GM18858 (cell line): ENCODE measurements around the gene DDC.
A peak's percentile ranks its signal among the peaks of the same experiment; 100 is the strongest.

ENCODE experiments used
- ATAC-seq: cut with Tn5 transposase; IDR thresholded peaks from one replicate; pipeline ENCODE4 v1.9.1; 2021; ENCODE audit not compliant: unreplicated experiment

The DDC gene

GRCh38 chr7:50491943-50492342, 73.3 kb downstream of the DDC start:
- no peak for ATAC-seq

- ATAC-seq = no peak
Observed at GRCh38 chr7:50491209-50491608, 74.0 kb downstream of the DDC start.

GRCh38 chr7:50488379-50488778, 76.8 kb downstream of the DDC start:
- no peak for ATAC-seq

- ATAC-seq = no peak
Observed at GRCh38 chr7:50486512-50486911, 78.7 kb downstream of the DDC start.

- no peak for ATAC-seq
Observed at GRCh38 chr7:50481867-50482266, 83.3 kb downstream of the DDC start.

GRCh38 chr7:50480797-50481196, 84.4 kb downstream of the DDC start:
- no peak for ATAC-seq

- no peak for ATAC-seq
Observed at GRCh38 chr7:50479743-50480517, 85.3 kb downstream of the DDC start.

GRCh38 chr7:50477640-50478039, 87.6 kb downstream of the DDC start:
- no peak for ATAC-seq

- no peak for ATAC-seq
Observed at GRCh38 chr7:50476953-50477625, 88.1 kb downstream of the DDC start.

- no peak for ATAC-seq
Observed at GRCh38 chr7:50475340-50475739, 89.9 kb downstream of the DDC start.

- no peak for ATAC-seq
Observed at GRCh38 chr7:50474382-50475160, 90.6 kb downstream of the DDC start.

- no peak for ATAC-seq
Observed at GRCh38 chr7:50473531-50473930, 91.7 kb downstream of the DDC start.

- ATAC-seq = no peak
Observed at GRCh38 chr7:50472427-50472826, 92.8 kb downstream of the DDC start.

GRCh38 chr7:50471970-50472369, 93.2 kb downstream of the DDC start:
- ATAC-seq = no peak

- no peak for ATAC-seq
Observed at GRCh38 chr7:50470250-50471163, 94.7 kb downstream of the DDC start.

- no peak for ATAC-seq
Observed at GRCh38 chr7:50469181-50469580, 96.0 kb downstream of the DDC start.

GRCh38 chr7:50467817-50468610, 97.2 kb downstream of the DDC start:
- ATAC-seq = peak; percentile 85

- no peak for ATAC-seq
Observed at GRCh38 chr7:50466815-50467585, 98.2 kb downstream of the DDC start.

- no peak for ATAC-seq
Observed at GRCh38 chr7:50463035-50463434, 102.2 kb downstream of the DDC start.
